Esophagus squamous epithelium (tissue), 4 donors: ENCODE results near the gene NR2C2.

Experiments used
- CTCF ChIP-seq, 6 experiments: fragments of 450-650 bp in 4 of 6; fragments of 200-600 bp in 2 of 6; sonication (generic) in 2 of 6; IDR thresholded peaks; one replicate each; pipeline ENCODE4 v1.5.1; 2016 to 2019; ENCODE audit warnings: antibody characterized with exemption in 6 of 6, mild to moderate bottlenecking in 4 of 6, moderate library complexity in 4 of 6
- POLR2A ChIP-seq, 4 donors: fragments of 450-650 bp; IDR thresholded peaks; one replicate each; pipeline ENCODE4 v1.6.1; 2017; ENCODE audit warnings: antibody characterized with exemption in 4 of 4, mild to moderate bottlenecking in 4 of 4, moderate library complexity in 3 of 4

- TF ChIP-seq POLR2A (IDR thresholded peaks at IDR 0.05) (peak in 3 of 4 donors; percentile 66 to 92 (median 87)), CTCF (IDR thresholded peaks at IDR 0.05) (peak in 1 of 6 experiments; percentile 17)
These were observed at the start of gene NR2C2 for GRCh38 chr3:14947100-14947885.
